CD4-positive, CD25-positive, alpha-beta regulatory T cell (primary cell): ENCODE measurements around the gene FOXE1. TPM values are rescaled to one million over a fixed set of nuclear protein-coding genes. Genes with fewer than 3 reads are reported as not detected.

Source experiments
- ATAC-seq, 2 donors: fragments of 150-1000 bp; cut with Tn5 transposase; one replicate each; pipeline ENCODE4 v1.10.0; 2021; ENCODE audit warnings: low read depth in 2 of 2, moderate number of reproducible peaks in 2 of 2, moderate library complexity in 1 of 2
- DNase-seq, 3 donors: peaks; one replicate each; pipeline versions ENCODE4 v3.0.0 to v3.0.0-alpha.2; 2012 to 2022; ENCODE audit warnings: mixed read lengths in 1 of 3
- H3K27ac ChIP-seq: one replicate; pipeline ENCODE4 v1.7.0; 2013; ENCODE audit warnings: mild to moderate bottlenecking, low read length; ENCODE audit not compliant: insufficient read depth, poor library complexity, severe bottlenecking
- H3K27me3 ChIP-seq: one replicate; pipeline ENCODE4 v1.7.0; 2013; ENCODE audit warnings: low read length; ENCODE audit not compliant: control insufficient read depth, insufficient read depth
- H3K36me3 ChIP-seq: one replicate; pipeline ENCODE4 v1.7.0; 2013; ENCODE audit warnings: mild to moderate bottlenecking, low read length, moderate library complexity; ENCODE audit not compliant: control insufficient read depth, insufficient read depth
- H3K4me1 ChIP-seq: 2 replicates; pipeline ENCODE4 v1.7.0; 2013; ENCODE audit warnings: mild to moderate bottlenecking, low read length; ENCODE audit not compliant: insufficient read depth, control insufficient read depth, poor library complexity, severe bottlenecking
- H3K4me3 ChIP-seq: one replicate; pipeline ENCODE4 v1.7.0; 2013; ENCODE audit warnings: low read depth, mild to moderate bottlenecking, low read length, moderate library complexity
- H3K9me3 ChIP-seq, 2 experiments: 1 replicate in 1 of 2; 2 replicates in 1 of 2; pipeline ENCODE4 v1.7.0; 2013; ENCODE audit warnings: low read length in 2 of 2, mild to moderate bottlenecking in 1 of 2, moderate library complexity in 1 of 2; ENCODE audit not compliant: control insufficient read depth in 2 of 2
- H3K27ac Mint-ChIP-seq, 3 donors: one replicate each; pipeline ENCODE4 v1.8.0; 2020 to 2022; ENCODE audit warnings: mild to moderate bottlenecking in 3 of 3, mixed read lengths in 3 of 3, moderate library complexity in 2 of 3
- H3K27me3 Mint-ChIP-seq: one replicate; pipeline ENCODE4 v1.8.0; 2022; ENCODE audit warnings: mild to moderate bottlenecking, mixed read lengths
- H3K36me3 Mint-ChIP-seq: one replicate; pipeline ENCODE4 v1.8.0; 2020; ENCODE audit warnings: mixed read lengths
- H3K4me1 Mint-ChIP-seq, 4 donors: one replicate each; pipeline ENCODE4 v1.8.0; 2020 to 2022; ENCODE audit warnings: mixed read lengths in 4 of 4, mild to moderate bottlenecking in 1 of 4
- H3K4me3 Mint-ChIP-seq, 4 donors: one replicate each; pipeline ENCODE4 v1.8.0; 2020 to 2022; ENCODE audit warnings: mild to moderate bottlenecking in 4 of 4, mixed read lengths in 4 of 4, moderate library complexity in 3 of 4
- H3K9me3 Mint-ChIP-seq, 7 donors: one replicate each; pipeline ENCODE4 v1.8.0; 2020 to 2022; ENCODE audit warnings: mixed read lengths in 7 of 7, mild to moderate bottlenecking in 3 of 7, moderate library complexity in 2 of 7
- polyA plus RNA-seq, 4 donors: library from polyadenylated mRNA; unstranded; fragments of 300-500 nt; fragmentation: Illumina TruSeq; gene quantifications; one replicate each; pipeline ENCODE4 v1.2.3, GENCODE V29; 2021
- total RNA-seq: library from RNA; stranded (reverse); gene quantifications from one replicate; pipeline ENCODE4 v1.2.3, GENCODE V29; 2022

FOXE1 gene
- total and polyA plus RNA-seq, 5 donors from 2014 or later, result not detected

- peak overlapping the region in 1 of 4 donors; percentile 51 for H3K4me3 Mint-ChIP-seq
- Histone ChIP-seq H3K36me3 (peaks cover 24% of the 10 kb centered on the region), H3K4me1 (peaks cover 47% of the 10 kb centered on the region)
Observed at GRCh38 chr9:97900738-97901565, 47.9 kb downstream of the FOXE1 start.

GRCh38 chr9:97903177-97903576, 50.2 kb downstream of the FOXE1 start:
- Mint-ChIP-seq H3K36me3 (peaks cover 10% of the 10 kb centered on the region), H3K4me1 (peaks cover 29 to 75% (median 53%) of the 10 kb centered on the region in 4 donors), H3K27ac (peak overlapping the region; percentile 63 to 91 (median 83)), H3K27me3 (peaks cover 4% of the 10 kb centered on the region), H3K9me3 (no peaks in the 10 kb centered on the region), H3K4me3 (peak overlapping the region in 3 of 4 donors; percentile 1 to 47 (median 36))
- no peak for ATAC-seq
- H3K27me3 ChIP-seq, result no peaks in the 10 kb centered on the region
- peak overlapping the region; percentile 86 for H3K27ac ChIP-seq
- peak in 1 of 3 donors; percentile 39 for DNase-seq
- peak overlapping the region; percentile 0 for H3K4me3 ChIP-seq
- peaks cover 16% of the 10 kb centered on the region for H3K36me3 ChIP-seq
- no peaks in the 10 kb centered on the region for H3K9me3 ChIP-seq
- peaks cover 69% of the 10 kb centered on the region for H3K4me1 ChIP-seq

More at GRCh38 chr9:97900738-97901565, 47.9 kb downstream of the FOXE1 start:
- Mint-ChIP-seq H3K9me3 (no peaks in the 10 kb centered on the region), H3K36me3 (peaks cover 5% of the 10 kb centered on the region), H3K27ac (peak overlapping the region in 2 of 3 donors; percentile 71 to 82), H3K4me1 (peaks cover 32 to 56% (median 40%) of the 10 kb centered on the region in 4 donors), H3K27me3 (peaks cover 4% of the 10 kb centered on the region)
- H3K4me3 ChIP-seq, result no peak overlapping the region
- H3K27me3 ChIP-seq, result no peaks in the 10 kb centered on the region
- DNase-seq (peak in 2 of 3 donors; percentile 43 to 52), ATAC-seq (no peak)
- H3K9me3 ChIP-seq, result no peaks in the 10 kb centered on the region
- no peak overlapping the region for H3K27ac ChIP-seq

GRCh38 chr9:97904725-97905124, 51.7 kb downstream of the FOXE1 start:
- peaks cover 4% of the 10 kb centered on the region for H3K27me3 Mint-ChIP-seq
- H3K4me1 Mint-ChIP-seq, result peaks cover 29 to 86% (median 63%) of the 10 kb centered on the region in 4 donors
- peak overlapping the region; percentile 91 to 100 (median 94) for H3K27ac Mint-ChIP-seq
- H3K36me3 ChIP-seq, result peaks cover 24% of the 10 kb centered on the region
- H3K9me3 ChIP-seq, result no peaks in the 10 kb centered on the region
- H3K36me3 Mint-ChIP-seq, result peaks cover 19% of the 10 kb centered on the region
- peak in 2 of 3 donors; percentile 61 to 83 for DNase-seq
- no peaks in the 10 kb centered on the region for H3K9me3 Mint-ChIP-seq
- peak overlapping the region; percentile 87 for H3K4me3 ChIP-seq
- peak overlapping the region; percentile 81 to 86 (median 82) for H3K4me3 Mint-ChIP-seq
- peaks cover 84% of the 10 kb centered on the region for H3K4me1 ChIP-seq
- H3K27me3 ChIP-seq, result no peaks in the 10 kb centered on the region
- ATAC-seq, result peak; percentile 61 to 73
- H3K27ac ChIP-seq, result peak overlapping the region; percentile 86

- H3K9me3 Mint-ChIP-seq, result no peaks in the 10 kb centered on the region
- ATAC-seq (peak; percentile 53 to 55), DNase-seq (peak in 2 of 3 donors; percentile 66 to 78)
- H3K27ac Mint-ChIP-seq, result peak overlapping the region; percentile 91 to 100 (median 94)
- Histone ChIP-seq H3K27me3 (no peaks in the 10 kb centered on the region), H3K27ac (peak overlapping the region; percentile 86), H3K4me1 (peaks cover 87% of the 10 kb centered on the region), H3K36me3 (peaks cover 25% of the 10 kb centered on the region), H3K4me3 (peak overlapping the region; percentile 87), H3K9me3 (no peaks in the 10 kb centered on the region)
- peaks cover 4% of the 10 kb centered on the region for H3K27me3 Mint-ChIP-seq
- H3K4me1 Mint-ChIP-seq, result peaks cover 29 to 91% (median 65%) of the 10 kb centered on the region in 4 donors
- peaks cover 24% of the 10 kb centered on the region for H3K36me3 Mint-ChIP-seq
- peak overlapping the region; percentile 81 to 86 (median 82) for H3K4me3 Mint-ChIP-seq
Observed at GRCh38 chr9:97905228-97905627, 52.2 kb downstream of the FOXE1 start.

Other genes starting within 250 kb of the FOXE1 start
- gene TSTD2, start 219.9 kb upstream of the FOXE1 start, total RNA-seq, result 21.5 TPM
- 10 to 100 TPM in 1 of 4 donors, 1 to 10 TPM in 3; 5.5 to 13.3 (median 9.1) TPM for gene TSTD2, start 219.9 kb upstream of the FOXE1 start, polyA plus RNA-seq
- 47.4 TPM for gene NCBP1, start 219.4 kb upstream of the FOXE1 start, total RNA-seq
- 10 to 100 TPM; 18.0 to 30.1 (median 21.5) TPM for gene NCBP1, start 219.4 kb upstream of the FOXE1 start, polyA plus RNA-seq
- 22.2 TPM for gene XPA, start 155.9 kb upstream of the FOXE1 start, total RNA-seq
- 10 to 100 TPM; 21.8 to 28.9 (median 25.8) TPM for gene XPA, start 155.9 kb upstream of the FOXE1 start, polyA plus RNA-seq
- gene TRMO, start 69.3 kb downstream of the FOXE1 start, total RNA-seq, result 47.1 TPM
- gene TRMO, start 69.3 kb downstream of the FOXE1 start, polyA plus RNA-seq, result 10 to 100 TPM; 20.7 to 28.9 (median 26.3) TPM
- 3.6 TPM for gene HEMGN, start 84.9 kb downstream of the FOXE1 start, total RNA-seq
- 1 to 10 TPM; 1.7 to 7.0 (median 4.7) TPM for gene HEMGN, start 84.9 kb downstream of the FOXE1 start, polyA plus RNA-seq
- gene ANP32B, start 130.1 kb downstream of the FOXE1 start, total RNA-seq, result 188 TPM
- gene ANP32B, start 130.1 kb downstream of the FOXE1 start, polyA plus RNA-seq, result 100 to 1,000 TPM in 1 of 4 donors, 10 to 100 TPM in 3; 83.6 to 101 (median 89.6) TPM
- 51.4 TPM for gene NANS, start 203.5 kb downstream of the FOXE1 start, total RNA-seq
- 10 to 100 TPM; 34.4 to 44.7 (median 36.4) TPM for gene NANS, start 203.5 kb downstream of the FOXE1 start, polyA plus RNA-seq